GM18951 (cell line): ENCODE data around the gene PWWP2A.

Source experiments
- POLR2A ChIP-seq: IDR thresholded peaks from 4 replicates; pipeline ENCODE4 v1.6.1; 2011; ENCODE audit warnings: mild to moderate bottlenecking; ENCODE audit not compliant: insufficient read length, insufficient read depth; ENCODE audit errors: extremely low read depth
- in situ Hi-C: fragments of 300-500 bp; cut with MboI; formaldehyde crosslinking; loops from one replicate; pipeline ENCODE4 v1.12.0; 2022; ENCODE audit warnings: low sequenced_read_pairs, mixed read lengths, inconsistent platforms; ENCODE audit not compliant: unreplicated experiment

The PWWP2A gene

DNA sequence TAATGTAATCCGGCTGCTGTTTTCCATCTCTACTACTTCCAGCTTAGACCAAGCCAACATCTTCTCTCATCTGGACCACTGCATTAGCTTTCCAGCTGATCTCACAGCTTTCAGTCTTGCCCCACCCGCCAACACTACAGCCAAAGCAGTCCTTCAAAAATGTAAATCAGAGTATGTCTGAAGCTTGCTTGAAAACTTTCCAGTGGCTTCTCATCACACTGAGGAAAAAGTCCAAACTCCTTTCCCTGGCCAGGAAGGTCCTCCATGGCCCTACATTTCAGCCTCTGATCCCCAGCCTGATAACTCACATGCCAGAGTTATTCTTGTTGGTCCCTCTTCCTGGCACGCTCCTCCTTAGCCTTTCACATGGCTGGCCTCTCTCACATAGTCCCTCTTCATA lies 71.8 kb downstream of the PWWP2A start:
- in situ Hi-C loops = no loop called here
- TF ChIP-seq POLR2A = no peak

DNA sequence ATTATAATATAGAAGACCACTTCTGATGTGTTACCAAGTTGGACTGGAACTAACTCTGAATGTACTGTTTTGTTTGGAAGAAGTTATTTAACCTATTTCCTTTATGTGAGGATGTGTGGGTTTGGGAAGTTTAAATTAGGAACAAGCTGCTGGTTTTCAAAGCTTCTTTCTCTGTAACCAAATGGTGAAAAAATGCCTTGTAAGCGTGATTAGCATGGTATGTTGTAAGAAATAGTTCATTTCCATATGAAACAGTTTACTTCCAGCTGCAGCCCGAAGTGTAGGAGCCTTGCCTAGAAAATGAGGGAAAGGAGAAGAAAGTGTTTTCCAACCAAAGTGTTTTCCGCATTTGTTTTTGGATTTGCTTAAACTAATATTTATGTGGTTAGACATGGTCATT lies 74.3 kb downstream of the PWWP2A start:
- in situ Hi-C loops = no loop called here

DNA sequence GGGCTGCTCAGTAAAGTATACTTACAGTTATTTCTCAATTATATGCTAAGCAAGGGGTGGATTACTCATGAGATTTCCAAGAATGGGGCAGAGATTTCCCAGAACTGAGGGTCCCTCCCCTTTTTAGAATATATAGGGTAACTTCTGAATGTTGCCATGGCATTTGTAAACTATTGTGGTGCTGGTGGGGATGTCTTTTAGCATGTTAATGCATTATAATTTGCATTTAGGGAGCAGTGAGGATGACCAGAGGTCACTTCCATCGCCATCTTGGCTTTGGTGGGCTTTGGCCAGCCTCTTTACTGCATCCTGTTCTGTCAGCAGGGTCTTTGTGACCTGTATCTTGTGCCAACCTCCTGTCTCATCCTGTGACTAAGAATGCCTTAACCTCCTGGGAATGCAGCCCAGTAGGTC lies 74.9 kb downstream of the PWWP2A start:
- TF ChIP-seq POLR2A = no peak
- in situ Hi-C loops = no loop called here

More for the DNA sequence above, 74.3 kb downstream of the PWWP2A start:
- no peak for TF ChIP-seq POLR2A

GRCh38 chr5:160042671-160043070 lies 76.6 kb downstream of the PWWP2A start:
- in situ Hi-C loops = no loop called here

More at GRCh38 chr5:160042671-160043070, 76.6 kb downstream of the PWWP2A start:
- TF ChIP-seq POLR2A = no peak
